Smooth muscle cell (in vitro differentiated cells): ENCODE results near the gene ZBTB45. TPM values are rescaled to one million over a fixed set of nuclear protein-coding genes. Genes with fewer than 3 reads are reported as not detected.
"Not testable (repeated sequence)": the region's sequence is repeated elsewhere in the genome, so short reads cannot be mapped to it uniquely, and the experiment has no call there.

Source experiments
- DNase-seq: peaks from one replicate; lab custom pipeline; 2025; ENCODE audit not compliant: unreplicated experiment; lab: John Stamatoyannopoulos, UW
- H2AFZ ChIP-seq: fragments of 200-600 bp; sonication (generic); 2 replicates; pipeline ENCODE4 v1.6.0; 2016; ENCODE audit warnings: antibody characterized with exemption, low read depth, mild to moderate bottlenecking
- H3F3A ChIP-seq: fragments of 200-600 bp; sonication (generic); 2 replicates; pipeline ENCODE4 v1.6.0; 2017; ENCODE audit warnings: antibody characterized with exemption, low read depth
- H3K27ac ChIP-seq: fragments of 200-600 bp; sonication (generic); 2 replicates; pipeline ENCODE4 v1.5.1; 2016; ENCODE audit warnings: low read depth, mild to moderate bottlenecking
- H3K27me3 ChIP-seq: fragments of 200-600 bp; sonication (generic); 2 replicates; pipeline ENCODE4 v1.6.1; 2016; ENCODE audit warnings: low read depth, mild to moderate bottlenecking
- H3K36me3 ChIP-seq: fragments of 200-600 bp; sonication (generic); 2 replicates; pipeline ENCODE4 v1.5.1; 2016; ENCODE audit warnings: low read depth
- H3K4me1 ChIP-seq: fragments of 200-600 bp; sonication (generic); 2 replicates; pipeline ENCODE4 v1.5.1; 2016; ENCODE audit warnings: low read depth
- H3K4me2 ChIP-seq: fragments of 200-600 bp; sonication (generic); 2 replicates; pipeline ENCODE4 v1.6.0; 2016; ENCODE audit warnings: mild to moderate bottlenecking
- H3K4me3 ChIP-seq: fragments of 200-600 bp; sonication (generic); 2 replicates; pipeline ENCODE4 v1.5.1; 2016; ENCODE audit warnings: mild to moderate bottlenecking
- H3K79me2 ChIP-seq: fragments of 200-600 bp; sonication (generic); 2 replicates; pipeline ENCODE4 v1.6.0; 2016; ENCODE audit warnings: low read depth, mild to moderate bottlenecking
- H3K9ac ChIP-seq: fragments of 200-600 bp; sonication (generic); 2 replicates; pipeline ENCODE4 v1.6.0; 2016; ENCODE audit warnings: low read depth
- H3K9me3 ChIP-seq: fragments of 200-600 bp; sonication (generic); replicated peaks from 2 replicates; pipeline ENCODE4 v1.5.1; 2016; ENCODE audit warnings: low read depth
- H4K20me1 ChIP-seq: fragments of 200-600 bp; sonication (generic); 2 replicates; pipeline ENCODE4 v1.6.0; 2016; ENCODE audit warnings: low read depth
- WGBS: methylation state at CpG from one replicate; pipeline ENCODE4 v1.1.7; 2016; ENCODE audit warnings: low lambda C conversion rate; 5-methylcytosine and 5-hydroxymethylcytosine counted together
- polyA plus RNA-seq: library from polyadenylated mRNA; unstranded; fragments of >200 nt; fragmentation: Nextera tagmentation; extraction: Ambion mirVana; gene quantifications from 2 replicates; pipeline ENCODE4 v1.2.1, GENCODE V29; 2016
- total RNA-seq: library from RNA; depleted of rRNA; stranded (reverse); fragments of >200 nt; gene quantifications from 2 replicates; pipeline ENCODE4 v1.2.3, GENCODE V29; 2014
- TF ChIP-seq, protein P1 (sequence below): fragments of 200-600 bp; sonication (generic); IDR thresholded peaks from 2 replicates; pipeline ENCODE4 v1.5.1; 2017; ENCODE audit warnings: borderline replicate concordance, mild to moderate bottlenecking, antibody characterized with exemption; ENCODE audit not compliant: insufficient read depth, poor library complexity, severe bottlenecking

The ZBTB45 gene
- total and polyA plus RNA-seq, 2 experiments from 2014 or later = 8.7 to 23.7 TPM

DNA sequence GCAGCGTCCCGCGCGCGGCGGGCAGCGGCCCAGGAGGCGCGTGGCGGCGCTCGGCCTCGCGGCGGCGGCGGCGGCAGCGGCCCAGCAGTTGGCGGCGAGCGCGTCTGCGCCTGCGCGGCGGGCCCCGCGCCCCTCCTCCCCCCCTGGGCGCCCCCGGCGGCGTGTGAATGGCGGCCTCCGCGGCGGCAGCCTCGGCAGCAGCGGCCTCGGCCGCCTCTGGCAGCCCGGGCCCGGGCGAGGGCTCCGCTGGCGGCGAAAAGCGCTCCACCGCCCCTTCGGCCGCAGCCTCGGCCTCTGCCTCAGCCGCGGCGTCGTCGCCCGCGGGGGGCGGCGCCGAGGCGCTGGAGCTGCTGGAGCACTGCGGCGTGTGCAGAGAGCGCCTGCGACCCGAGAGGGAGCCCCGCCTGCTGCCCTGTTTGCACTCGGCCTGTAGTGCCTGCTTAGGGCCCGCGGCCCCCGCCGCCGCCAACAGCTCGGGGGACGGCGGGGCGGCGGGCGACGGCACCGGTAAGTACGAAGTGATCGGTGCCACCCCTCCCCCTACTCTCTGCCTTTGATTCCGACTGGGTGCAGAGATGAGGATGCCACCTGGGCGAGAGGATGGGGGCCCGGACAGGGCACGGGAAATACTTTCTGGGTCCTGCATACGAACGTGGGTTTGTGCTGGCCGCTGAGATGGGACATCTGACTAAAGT lies 25.1 kb upstream of the ZBTB45 start:
- peak overlapping the region; percentile 85 for H3K27ac ChIP-seq
- H3K9ac ChIP-seq = peak overlapping the region; percentile 84
- H2AFZ ChIP-seq = no peak overlapping the region
- H4K20me1 ChIP-seq = peaks cover 51% of the 10 kb centered on the region
- peaks cover 47% of the 10 kb centered on the region for H3K79me2 ChIP-seq
- DNase-seq = no peak
- TF ChIP-seq, protein P1, sequence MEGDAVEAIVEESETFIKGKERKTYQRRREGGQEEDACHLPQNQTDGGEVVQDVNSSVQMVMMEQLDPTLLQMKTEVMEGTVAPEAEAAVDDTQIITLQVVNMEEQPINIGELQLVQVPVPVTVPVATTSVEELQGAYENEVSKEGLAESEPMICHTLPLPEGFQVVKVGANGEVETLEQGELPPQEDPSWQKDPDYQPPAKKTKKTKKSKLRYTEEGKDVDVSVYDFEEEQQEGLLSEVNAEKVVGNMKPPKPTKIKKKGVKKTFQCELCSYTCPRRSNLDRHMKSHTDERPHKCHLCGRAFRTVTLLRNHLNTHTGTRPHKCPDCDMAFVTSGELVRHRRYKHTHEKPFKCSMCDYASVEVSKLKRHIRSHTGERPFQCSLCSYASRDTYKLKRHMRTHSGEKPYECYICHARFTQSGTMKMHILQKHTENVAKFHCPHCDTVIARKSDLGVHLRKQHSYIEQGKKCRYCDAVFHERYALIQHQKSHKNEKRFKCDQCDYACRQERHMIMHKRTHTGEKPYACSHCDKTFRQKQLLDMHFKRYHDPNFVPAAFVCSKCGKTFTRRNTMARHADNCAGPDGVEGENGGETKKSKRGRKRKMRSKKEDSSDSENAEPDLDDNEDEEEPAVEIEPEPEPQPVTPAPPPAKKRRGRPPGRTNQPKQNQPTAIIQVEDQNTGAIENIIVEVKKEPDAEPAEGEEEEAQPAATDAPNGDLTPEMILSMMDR = no peak
- no peaks in the 10 kb centered on the region for H3K36me3 ChIP-seq
- H3K4me3 ChIP-seq = peak overlapping the region; percentile 83
- no peaks in the 10 kb centered on the region for H3K9me3 ChIP-seq
- peaks cover 13% of the 10 kb centered on the region for H3K4me1 ChIP-seq
- WGBS = under 1% methylated on average over 42 of the region's 92 CpGs
- H3F3A ChIP-seq = peaks cover under 1% of the 10 kb centered on the region
- H3K27me3 ChIP-seq = peaks cover 3% of the 10 kb centered on the region
- H3K4me2 ChIP-seq = peak overlapping the region; percentile 99

DNA sequence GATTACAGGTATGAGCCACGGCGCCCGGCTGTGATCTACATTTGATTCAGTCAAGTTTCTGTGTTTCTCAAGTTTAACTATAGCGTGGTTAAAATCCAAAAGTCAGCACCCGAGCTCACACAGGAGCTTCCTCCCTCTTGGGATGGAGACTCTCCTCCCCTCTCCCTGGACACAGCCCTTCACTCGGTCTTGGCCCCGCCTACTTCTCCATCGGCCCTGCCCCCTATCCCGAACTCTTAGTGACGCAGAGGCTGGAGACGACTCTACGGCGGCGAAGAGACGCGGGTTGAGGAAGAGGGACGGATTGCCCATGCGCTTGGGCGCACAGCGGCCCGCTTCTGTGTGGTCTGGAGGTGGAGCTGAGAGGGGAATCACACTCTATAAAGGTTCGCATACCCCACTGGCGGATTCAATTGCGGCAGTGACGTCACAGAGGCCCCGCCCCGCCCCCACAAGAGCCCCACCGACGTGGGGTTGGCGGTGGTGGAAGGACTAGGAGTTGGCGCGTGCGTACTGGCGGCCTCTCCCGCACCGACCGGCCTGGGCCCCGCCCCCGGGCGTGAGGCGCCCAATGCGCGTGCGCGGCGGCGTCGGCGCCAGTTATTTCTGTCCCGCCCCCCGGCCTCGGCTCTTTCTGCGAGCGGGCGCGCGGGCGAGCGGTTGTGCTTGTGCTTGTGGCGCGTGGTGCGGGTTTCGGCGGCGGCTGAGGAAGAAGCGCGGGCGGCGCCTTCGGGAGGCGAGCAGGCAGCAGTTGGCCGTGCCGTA lies 24.4 kb upstream of the ZBTB45 start, which contains the start of gene TRIM28:
Gene TRIM28, plus strand, starts transcription at position 239 of the 765 bp plus-strand sequence. CDS start 694 bp downstream, outside the sequence.
- Histone ChIP-seq H3K79me2 (peaks cover 42% of the 10 kb centered on the region), H3K4me1 (peaks cover 13% of the 10 kb centered on the region), H3K36me3 (no peaks in the 10 kb centered on the region), H3F3A (no peaks in the 10 kb centered on the region), H4K20me1 (peaks cover 44% of the 10 kb centered on the region), H3K27me3 (peaks cover 10% of the 10 kb centered on the region), H3K27ac (peak within 1 kb of the TSS; percentile 85), H3K4me3 (peak within 1 kb of the TSS; percentile 83), H3K9ac (peak within 1 kb of the TSS; percentile 84), H2AFZ (no peak within 1 kb of the TSS), H3K4me2 (peak within 1 kb of the TSS; percentile 99), H3K9me3 (no peaks in the 10 kb centered on the region)
- WGBS = under 1% methylated on average over 67 of the region's 73 CpGs
- no peak for DNase-seq
- TF ChIP-seq, protein P1 = no peak

DNA sequence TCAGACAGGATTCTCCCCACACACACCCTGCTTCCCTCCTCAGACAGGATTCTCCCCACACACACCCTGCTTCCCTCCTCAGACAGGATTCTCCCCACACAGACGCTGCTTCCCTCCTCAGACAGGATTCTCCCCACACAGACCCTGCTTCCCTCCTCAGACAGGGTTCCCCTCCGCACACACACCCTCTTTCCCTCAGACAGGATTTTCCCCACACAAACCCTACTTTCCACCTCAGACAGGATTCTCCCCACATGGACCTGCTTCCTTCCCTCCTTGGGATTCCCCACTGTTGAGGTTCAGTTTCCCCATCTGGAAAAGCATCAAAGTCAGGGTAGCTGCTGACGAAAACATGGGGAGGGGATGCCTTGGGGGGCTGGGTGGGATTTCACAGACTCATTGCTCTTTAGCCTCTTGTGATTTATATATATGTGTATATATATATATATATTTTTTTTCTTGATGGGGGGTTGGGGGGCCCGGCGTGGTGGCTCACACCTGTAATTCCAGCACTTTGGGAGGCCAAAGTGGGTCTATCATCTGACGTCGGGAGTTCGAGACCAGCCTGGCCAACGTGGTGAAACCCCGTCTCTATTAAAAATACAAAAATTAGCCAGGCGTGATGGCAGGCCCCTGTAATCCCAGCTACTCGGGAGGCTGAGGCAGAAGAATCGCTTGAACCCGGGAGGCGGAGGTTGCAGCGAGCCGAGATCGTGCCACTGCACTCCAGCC lies 23.2 kb upstream of the ZBTB45 start:
- not testable (repeated sequence) for H3F3A ChIP-seq, H3K9ac ChIP-seq, H2AFZ ChIP-seq, H3K36me3 ChIP-seq, H3K9me3 ChIP-seq, DNase-seq
- peaks cover 17% of the 10 kb centered on the region for H3K4me1 ChIP-seq
- WGBS = 79% methylated on average over 18 of the region's 18 CpGs
- H3K79me2 ChIP-seq = peaks cover 31% of the 10 kb centered on the region
- peak overlapping the region; percentile 85 for H3K27ac ChIP-seq
- H3K4me3 ChIP-seq = peak overlapping the region; percentile 83
- peak overlapping the region; percentile 73 for H3K4me2 ChIP-seq
- peaks cover 32% of the 10 kb centered on the region for H4K20me1 ChIP-seq
- H3K27me3 ChIP-seq = peaks cover 11% of the 10 kb centered on the region

DNA sequence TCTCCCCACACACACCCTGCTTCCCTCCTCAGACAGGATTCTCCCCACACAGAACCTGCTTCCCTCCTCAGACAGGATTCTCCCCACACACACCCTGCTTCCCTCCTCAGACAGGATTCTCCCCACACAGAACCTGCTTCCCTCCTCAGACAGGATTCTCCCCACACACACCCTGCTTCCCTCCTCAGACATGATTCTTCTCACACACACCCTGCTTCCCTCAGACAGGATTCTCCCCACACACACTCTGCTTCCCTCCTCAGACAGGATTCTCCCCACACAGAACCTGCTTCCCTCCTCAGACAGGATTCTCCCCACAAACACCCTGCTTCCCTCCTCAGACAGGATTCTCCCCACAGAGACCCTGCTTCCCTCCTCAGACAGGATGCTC lies 19.6 kb upstream of the ZBTB45 start:
- not testable (repeated sequence) for H3K4me3 ChIP-seq, H2AFZ ChIP-seq, H3K27ac ChIP-seq, H3K36me3 ChIP-seq, H3K9ac ChIP-seq, H4K20me1 ChIP-seq, DNase-seq, H3F3A ChIP-seq, H3K79me2 ChIP-seq, H3K4me2 ChIP-seq, H3K9me3 ChIP-seq, H3K4me1 ChIP-seq
- peaks cover 11% of the 10 kb centered on the region for H3K27me3 ChIP-seq
